ENCODE results near the gene HIGD2B.
A peak's percentile ranks its signal among the peaks of the same experiment; 100 is the strongest.
"Not testable (repeated sequence)": the region's sequence is repeated elsewhere in the genome, so short reads cannot be mapped to it uniquely, and the experiment has no call there.

HIGD2B gene, protein sequence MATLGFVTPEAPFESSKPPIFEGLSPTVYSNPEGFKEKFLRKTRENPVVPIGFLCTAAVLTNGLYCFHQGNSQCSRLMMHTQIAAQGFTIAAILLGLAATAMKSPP

DNA sequence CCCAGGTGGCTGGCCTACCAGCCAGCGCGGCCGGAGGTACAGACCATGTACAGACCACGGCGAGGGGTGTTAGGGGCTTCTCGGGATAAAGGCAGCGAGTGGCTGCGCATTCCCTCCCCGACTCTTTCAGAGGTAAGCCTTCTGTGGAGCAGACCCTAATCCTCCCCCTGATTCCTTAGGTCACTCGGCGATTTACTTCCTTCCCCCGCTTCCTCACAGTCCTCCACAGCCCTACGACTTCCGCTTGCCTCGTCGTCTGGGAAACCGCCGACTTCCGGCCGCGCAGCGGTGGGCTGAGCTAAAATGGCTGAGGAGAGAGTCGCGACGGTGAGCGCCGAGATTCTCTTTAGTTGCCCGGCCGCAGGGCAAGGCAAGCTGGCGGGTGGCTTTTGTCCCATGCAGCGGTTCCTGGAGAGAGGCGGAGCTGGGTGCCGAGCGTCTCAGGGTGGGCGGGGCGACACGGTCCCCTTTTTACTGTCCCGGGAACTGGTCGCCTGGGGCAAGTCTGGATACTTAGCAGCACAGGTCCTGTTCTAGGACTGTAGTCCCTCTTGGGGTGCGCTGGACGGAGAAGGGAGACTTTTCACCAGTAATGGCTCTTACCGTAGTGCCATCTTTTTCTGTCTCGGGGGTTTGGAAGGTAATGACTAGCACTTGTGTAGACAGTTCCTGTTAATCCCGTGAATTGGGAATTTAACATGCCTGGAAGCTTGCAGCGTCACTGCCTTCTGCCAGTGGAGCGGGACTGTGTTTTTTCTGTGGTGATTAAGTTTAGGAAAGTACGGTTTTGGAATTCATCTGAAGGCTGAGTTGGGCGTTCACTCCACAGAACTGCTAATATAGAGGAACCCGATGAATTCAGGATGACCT, at the start of gene HIGD2B, which contains the start of gene BBS4:
HIGD2B (minus strand) TSS at position 258 of the 870 bp plus-strand sequence. CDS start 9,808 bp downstream, outside the sequence.
BBS4 (plus strand) TSS at position 283 of the 870 bp plus-strand sequence; CDS start at position 304, 21 bp downstream.
- peak; percentile 59 for DNase-seq (ENCODE audit: low read depth)

DNA sequence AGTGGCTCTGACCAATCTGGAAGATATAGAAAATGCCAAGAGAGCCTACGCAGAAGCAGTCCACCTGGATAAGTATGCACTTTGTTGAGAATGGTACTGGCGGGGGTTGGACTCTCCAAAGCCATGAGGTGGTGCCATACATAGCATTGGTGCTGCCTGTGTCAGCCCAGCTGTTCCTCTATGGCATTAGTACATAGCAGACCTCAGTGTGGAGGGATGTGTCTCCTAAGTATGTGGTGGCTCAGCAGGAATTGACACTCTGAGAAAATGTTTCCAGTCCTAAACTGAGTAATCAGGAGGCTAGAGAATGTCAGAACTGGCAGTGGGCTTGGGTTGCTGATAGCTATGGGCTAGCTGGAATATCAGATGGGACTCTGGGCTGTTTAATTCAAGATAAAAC, 49.1 kb upstream of the HIGD2B start:
- no peak for DNase-seq (ENCODE audit: low read depth)

DNA sequence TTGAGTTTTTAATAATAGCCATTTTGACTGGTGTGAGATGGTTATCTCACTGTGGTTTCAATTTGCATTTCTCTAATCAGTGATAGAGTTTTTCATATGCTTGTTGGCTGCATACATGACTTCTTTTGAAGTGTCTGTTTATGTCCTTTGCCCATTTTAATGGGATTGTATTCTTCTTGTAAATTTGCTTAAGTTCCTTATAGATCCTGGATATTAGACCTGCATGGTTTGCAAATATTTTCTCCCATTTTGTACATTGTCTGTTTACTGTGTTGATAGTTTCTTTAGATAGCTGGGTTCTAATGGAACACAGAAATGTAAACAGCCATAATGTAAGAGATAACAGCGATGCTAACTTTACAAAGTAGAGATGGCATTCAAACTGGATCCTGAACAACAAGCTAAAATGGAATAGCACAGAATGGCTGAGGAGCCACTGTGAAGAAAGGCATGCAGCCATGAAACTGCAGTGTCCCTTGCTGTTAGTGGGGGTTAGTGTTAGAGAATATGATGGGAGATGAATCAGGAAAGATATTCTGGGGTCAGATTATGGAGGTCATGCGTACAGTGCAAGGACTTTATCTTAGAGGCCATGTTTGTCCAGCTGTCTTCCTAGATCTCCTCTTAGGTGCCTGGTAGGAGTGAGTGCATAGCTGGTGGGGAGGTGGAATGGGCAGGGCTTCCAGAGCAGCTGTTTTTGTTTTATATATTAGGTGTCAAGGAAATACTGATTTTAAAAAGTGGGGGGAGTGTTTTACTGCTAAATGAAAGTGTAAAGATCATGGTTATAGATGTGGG, 48.2 kb upstream of the HIGD2B start:
- DNase-seq (ENCODE audit: low read depth) = no peak

DNA sequence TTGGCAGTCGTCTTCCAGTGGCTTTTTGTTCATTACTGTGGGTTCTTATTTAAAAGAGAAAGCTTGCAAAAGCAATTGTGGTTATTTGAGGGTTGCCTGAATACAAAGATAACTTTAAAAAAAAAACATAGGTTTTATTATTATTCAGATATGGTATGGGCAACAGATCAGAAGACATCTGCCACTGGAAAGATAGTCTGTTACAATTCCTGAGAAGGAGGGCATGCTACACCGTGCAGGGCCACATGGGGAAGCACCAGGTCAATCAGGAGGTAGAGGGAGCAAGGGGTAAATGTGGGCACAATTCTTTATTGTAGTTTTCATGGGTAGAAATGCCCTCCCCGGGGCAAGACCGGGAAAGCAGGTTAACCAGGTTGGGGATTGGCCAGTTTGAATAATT, 46.5 kb upstream of the HIGD2B start:
- no peak for DNase-seq (ENCODE audit: low read depth)

DNA sequence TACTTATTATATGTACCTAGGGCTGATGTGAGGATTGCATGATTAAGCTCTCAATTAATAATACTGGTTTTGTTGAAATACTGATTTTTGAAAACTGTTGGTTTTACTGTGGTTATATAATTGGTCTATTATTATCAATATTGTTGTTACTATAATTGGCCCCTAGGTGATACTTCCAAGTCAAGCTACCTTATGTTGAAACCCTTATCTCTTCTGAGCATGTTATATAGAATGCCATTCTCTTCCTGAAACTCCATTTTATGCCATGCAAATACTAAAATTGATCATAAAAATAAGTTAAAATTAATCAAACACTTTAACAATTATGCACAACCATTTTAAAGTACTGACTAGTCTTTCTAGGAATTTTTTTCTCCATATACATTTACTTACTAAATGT, 46.1 kb upstream of the HIGD2B start:
- no peak for DNase-seq (ENCODE audit: low read depth)

DNA sequence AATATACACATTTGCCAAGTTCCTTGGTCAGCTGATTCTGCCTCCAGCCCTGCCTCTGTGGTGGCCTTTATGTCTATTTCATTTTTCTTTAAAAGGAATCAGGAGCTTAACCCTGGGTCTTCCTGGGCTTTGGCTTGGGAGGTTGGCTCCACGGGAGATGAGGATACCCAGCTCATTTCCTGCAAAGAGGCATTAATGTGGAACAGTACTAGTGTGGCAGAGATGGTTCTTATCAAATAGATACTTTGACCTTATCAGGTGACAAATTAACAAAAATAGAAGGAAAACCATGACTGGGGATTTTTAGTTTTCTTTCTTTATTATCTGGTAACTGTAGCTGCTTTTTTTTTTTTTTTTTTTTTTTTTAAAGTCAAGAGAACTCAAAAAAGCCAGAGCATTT, 42.8 kb upstream of the HIGD2B start:
- no peak for DNase-seq (ENCODE audit: low read depth)

DNA sequence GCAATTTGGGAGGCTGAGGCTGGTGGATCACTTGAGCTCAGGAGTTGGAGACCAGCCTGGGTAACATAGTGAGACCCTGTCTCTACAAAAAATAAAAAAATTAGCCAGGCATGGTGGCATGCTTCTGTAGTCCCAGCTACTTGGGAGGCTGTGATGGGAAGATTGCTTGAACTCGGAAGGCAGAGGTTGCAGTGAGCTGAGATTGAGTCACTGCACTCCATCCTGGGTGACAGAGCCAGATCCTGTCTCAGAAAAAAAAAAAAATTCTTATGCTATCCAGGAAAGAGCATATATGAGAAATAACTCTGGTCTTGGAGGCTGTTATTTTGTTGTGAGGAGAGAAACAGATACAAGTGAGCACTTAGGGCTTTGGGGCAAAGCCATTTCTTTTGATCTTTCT, 42.3 kb upstream of the HIGD2B start:
- DNase-seq (ENCODE audit: low read depth) = not testable (repeated sequence)

DNA sequence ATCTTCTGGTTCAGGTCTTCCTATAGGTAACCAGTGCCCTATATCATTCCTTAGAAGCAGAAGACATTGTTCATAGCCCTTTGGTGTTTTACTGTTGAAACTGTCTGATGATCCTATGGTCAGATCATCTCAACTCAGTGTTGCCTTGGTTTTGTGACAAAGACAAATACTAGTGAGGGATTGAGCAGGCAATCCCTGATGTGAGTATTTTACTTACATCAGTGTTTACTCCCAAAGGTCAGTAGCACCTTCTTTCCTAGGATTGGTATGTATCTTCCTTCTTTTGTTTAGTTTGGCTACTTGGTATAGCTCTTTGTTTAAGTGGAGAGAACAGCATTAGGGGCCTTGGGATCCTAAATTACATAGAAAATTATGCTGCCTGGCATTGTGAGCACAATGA, 41.2 kb upstream of the HIGD2B start:
- DNase-seq (ENCODE audit: low read depth) = no peak

DNA sequence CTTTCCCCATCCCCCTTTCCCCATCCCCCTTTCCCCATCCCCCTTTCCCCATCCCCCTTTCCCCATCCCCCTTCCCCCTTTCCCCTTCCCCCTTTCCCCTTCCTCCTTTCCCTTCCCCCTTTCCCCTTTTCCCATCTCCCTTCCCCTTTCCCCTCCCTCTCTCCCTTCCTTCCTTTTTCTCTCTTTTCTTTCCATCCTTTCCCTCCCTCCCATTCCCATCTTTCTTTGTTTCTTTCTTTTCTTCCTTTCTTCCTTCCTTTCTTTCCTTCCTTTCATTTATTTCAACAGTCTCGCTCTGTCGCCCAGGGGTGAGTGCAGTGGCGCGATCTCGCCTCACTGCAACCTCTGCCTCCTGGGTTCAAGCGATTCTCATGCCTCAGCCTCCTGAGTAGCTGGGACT, 39.9 kb upstream of the HIGD2B start:
- not testable (repeated sequence) for DNase-seq (ENCODE audit: low read depth)

DNA sequence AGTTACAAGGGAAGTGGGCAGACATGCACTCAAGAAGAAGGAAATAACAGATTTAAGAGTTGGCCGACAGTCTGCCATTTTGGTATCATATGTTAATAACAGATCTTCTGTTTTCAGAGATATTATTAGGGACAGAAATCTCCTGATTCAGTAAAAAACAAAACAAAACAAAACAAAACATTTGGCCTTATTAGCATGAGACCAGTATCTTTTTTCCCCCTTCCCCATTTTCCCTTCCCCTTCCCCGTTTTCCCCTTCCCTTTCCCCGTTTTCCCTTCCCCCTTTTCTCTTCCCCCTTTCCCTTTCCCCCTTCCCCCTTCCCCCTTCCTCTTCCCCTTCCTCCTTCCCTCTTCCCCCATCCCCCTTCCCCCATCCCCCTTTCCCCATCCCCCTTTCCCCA, 39.5 kb upstream of the HIGD2B start:
- DNase-seq (ENCODE audit: low read depth) = no peak

DNA sequence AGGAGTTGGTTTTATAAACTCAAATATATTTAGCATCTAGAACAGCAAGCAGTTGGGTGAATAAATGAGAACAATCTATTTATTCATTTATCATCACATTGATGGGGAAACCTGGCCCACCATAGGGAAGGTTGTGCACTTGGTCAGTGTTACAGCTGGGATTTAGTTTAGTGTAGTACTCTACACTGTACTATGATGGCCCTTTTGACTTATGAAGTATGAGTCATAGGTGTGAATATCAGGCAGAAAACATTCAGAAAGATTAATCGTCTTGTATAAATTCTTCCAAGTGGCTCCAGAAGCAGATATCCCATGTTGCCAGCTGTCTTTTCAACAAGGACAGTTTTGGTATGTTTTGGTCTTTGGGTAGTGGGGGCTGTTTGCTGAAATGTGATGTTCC, 38.0 kb upstream of the HIGD2B start:
- no peak for DNase-seq (ENCODE audit: low read depth)

DNA sequence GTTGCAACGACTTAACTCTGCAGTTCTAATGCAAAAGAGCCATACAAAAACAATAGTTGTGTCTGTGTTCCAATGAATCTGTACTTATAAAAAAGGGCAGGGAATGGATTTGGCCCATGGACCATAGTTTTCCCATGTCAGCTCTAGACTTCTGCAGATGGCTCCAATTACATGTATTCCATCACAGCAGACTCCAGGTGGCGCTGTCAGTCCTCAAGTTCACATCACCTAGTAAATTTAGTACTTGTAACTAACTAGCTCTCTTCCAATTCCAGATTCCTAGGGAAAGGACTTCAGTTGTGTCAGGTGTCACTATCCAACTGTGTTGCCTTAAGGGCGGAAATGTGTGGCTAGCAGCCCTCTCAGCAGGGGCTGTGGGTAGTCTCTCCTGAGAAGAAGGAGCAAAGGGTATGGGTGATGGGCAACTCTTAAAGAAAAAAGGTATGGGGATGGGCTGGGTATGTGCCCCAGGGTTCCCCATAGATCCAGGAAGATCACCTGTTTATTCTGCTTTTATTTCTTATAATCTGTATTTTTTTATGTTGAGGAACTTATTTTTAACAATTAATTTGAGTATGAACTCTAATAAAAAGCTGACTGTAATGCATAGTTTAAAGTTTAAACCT, 36.2 kb upstream of the HIGD2B start:
- peak; percentile 48 for DNase-seq (ENCODE audit: low read depth)

DNA sequence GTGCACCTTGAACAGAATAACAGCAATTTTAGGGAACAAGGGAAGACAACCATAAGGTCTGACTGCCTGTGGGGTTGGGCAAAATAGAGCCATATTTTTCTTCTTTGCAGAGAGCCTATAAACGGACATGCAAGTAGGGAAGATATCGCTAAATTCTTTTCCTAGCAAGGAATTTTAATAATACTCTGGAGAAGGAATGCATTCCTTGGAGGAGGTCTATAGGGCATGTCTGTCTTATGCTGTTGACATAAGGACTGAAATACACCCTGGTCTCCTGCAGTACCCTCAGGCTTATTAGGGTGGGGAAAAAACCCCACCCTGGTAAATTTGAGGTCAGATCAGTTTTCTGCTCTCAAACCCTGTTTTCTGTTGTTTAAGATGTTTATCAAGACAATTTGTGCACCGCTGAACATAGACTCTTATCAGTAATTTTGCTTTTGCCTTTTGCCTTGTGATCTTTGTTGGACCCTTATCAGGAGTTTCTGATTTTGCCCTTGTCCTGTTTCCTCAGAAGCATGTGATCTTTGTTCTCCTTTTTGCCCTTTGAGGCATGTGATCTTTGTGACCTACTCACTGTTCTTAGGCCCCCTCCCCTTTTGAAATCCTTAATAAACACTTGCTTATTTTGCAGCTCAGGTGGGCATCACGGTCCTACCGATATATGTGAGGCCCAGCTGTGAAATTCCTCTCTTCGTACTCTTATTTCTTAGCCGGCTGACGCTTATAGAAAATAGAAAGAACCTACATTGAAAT, 22.7 kb upstream of the HIGD2B start:
- DNase-seq (ENCODE audit: low read depth) = not testable (repeated sequence)

DNA sequence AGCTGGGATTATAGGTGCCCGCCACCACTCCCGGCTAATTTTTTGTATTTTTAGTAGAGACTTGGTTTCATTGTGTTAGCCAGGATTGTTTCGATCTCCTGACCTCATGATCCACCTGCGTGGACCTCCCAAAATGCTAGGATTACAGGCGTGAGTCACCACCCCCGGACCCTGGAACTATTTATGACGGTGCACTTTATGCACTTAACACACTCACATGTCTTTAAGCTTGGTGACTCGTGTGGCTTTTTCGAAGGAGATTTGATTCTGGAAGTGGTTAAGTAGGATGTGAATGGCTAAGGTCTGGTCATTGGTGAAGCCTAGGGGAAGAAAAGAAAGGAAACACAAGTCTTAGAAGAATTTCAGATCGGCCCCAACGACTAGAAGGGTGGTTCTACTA, 20.3 kb upstream of the HIGD2B start:
- DNase-seq (ENCODE audit: low read depth) = no peak

DNA sequence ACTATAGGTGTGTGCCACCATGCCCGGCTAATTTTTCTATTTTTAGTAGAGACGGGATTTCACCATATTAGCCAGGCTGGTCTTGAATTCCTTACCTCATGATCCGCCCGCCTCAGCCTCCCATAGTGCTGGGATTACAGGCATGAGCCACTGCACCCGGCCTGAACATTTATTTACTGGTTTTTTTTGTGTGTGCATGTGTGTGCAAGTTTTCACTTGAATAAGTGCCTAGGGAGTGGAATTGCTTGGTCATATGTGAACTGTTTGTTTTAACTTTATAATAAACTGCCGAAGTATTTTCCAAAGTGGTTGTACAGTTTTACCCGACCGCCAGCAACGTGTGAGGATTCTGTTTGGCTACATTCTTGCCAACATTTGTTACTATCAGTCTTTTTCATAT, 14.1 kb upstream of the HIGD2B start:
- no peak for DNase-seq (ENCODE audit: low read depth)

DNA sequence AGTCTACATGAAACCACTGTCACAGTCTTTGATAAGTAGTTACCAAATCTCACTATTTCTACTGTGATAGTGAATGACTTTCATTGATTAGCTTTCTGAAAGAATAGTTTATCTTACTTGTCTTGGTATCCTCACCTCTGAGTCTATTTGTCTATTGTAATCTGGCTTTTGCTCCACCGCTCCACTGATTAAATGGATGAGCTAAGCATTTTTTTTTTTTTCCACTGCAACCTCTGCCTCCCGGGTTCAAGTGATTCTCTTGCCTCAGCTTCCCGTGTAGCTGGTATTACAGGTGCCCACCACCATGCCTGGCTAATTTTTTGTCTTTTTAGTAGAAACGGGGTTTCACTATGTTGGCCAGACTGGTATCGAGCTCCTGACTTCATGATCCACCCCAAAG, 13.0 kb upstream of the HIGD2B start:
- no peak for DNase-seq (ENCODE audit: low read depth)

DNA sequence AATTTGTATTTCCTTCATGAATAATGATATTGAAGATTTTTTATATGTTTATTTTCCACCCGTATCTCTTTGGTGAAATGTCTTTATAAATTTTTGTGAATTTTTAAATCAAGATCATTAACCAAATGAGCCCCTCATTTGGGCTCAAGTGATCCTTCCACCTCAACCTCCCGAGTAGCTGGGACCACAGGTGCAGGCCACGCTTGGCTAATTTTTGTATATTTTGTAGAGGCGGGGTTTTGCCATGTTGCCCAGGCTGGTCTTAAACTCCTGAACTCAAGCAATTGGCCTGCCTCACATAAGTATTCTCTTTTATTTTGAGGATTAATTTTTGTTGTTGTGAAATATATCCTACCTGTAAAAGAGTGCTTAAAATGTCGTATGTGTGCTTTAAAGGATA, 5.0 kb upstream of the HIGD2B start:
- DNase-seq (ENCODE audit: low read depth) = no peak

DNA sequence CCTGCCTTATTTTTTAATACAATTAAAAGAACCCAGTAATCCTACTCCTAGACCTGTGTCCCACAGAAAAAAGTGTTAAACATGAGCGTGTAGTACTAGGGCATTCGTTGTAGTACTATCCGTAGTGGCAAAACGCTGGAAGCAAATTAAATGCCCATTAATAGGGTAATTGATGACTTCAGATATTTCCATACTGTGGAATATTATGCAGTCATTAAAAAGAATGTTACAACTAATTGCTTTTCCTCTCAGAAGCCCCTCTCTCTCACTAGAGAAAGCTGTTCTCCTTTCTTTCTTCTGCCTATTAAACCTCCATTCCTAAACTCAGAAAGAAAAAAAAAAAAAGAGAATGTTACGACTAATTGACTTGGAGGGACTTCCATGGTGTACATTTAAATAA, 2.7 kb upstream of the HIGD2B start:
- no peak for DNase-seq (ENCODE audit: low read depth)

DNA sequence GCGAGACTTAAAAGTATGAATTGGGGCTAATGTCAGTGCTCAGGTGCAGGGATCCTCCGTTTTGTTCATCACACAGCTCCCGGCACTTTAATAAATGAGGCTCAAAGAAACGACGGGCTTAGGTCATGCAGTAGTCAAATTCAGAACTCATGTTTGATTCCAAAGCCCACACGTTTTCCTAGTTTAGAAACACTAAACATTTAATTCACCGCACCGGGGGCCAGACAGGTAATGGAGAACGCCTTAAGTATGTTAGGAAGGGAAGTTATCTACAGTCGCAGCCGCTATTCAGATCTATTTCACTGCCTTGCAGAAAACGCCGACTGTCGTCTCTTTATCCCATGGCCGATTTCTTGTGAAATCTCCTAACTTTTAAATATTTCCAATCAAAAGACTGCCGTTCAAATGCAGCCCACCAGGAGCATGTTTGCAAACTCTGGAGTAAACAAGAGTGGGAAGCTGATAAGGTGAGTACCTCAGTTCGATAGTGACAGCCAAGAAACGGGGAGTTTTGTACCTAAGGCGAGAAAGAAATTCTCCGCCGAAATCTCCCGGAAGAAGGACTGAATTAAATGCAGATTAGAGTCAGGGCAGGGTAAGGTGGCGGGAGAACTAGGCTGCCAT, 569 bp downstream of the HIGD2B start:
- no peak for DNase-seq (ENCODE audit: low read depth)

DNA sequence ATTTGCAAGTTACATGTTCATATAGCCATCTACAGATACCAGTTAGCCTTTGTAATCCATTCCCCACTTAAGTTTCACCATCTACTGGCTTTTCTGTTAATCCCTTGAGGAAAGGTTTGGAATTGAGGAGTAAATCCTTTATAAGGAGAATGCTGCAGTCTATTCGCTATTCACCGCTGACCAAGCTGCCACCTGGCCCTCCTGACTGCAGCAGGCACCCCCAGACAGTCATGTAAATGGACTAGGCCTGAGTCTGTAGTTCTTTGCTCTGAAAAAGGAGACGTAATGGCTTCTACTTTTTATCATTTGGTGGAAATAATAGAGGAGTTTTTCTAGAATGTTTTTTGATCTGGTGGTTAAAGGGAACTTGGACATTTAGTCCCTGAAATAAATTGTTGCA, 3.2 kb downstream of the HIGD2B start:
- no peak for DNase-seq (ENCODE audit: low read depth)

DNA sequence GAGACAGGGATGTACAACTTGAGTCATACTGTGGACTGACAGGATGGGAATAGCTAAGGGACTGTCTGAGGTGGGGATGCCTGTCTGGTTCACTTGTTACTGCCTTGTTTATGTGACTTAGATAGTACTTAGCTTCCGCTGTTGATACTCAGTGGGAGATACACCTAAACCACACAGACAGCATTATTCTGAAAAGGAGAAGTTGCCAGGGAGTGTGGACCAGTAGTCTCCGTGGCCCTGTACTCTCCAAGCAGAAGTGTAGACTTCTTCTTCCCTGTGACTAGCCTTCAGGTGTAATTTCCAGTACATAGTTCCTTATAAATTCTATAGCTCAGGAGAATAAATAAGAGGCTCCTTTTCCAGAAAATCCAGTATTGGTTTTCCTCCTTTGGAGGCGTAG, 5.1 kb downstream of the HIGD2B start:
- no peak for DNase-seq (ENCODE audit: low read depth)

All from HS-27A (cell line).